Urinary bladder (tissue), 4 donors: ENCODE data around the gene GEMIN2. TPM values are rescaled to one million over a fixed set of nuclear protein-coding genes. Genes with fewer than 3 reads are reported as not detected.
"Not testable (repeated sequence)": the region's sequence is repeated elsewhere in the genome, so short reads cannot be mapped to it uniquely, and the experiment has no call there.

Experiments used
- DNase-seq: peaks from one replicate; pipeline ENCODE4 v3.0.0-alpha.2; 2015; ENCODE audit errors: extremely low spot score
- H3K27ac ChIP-seq: one replicate; pipeline ENCODE4 v1.5.1; 2013; ENCODE audit warnings: low read depth, mild to moderate bottlenecking, moderate library complexity
- H3K36me3 ChIP-seq: one replicate; pipeline ENCODE4 v1.6.1; 2013; ENCODE audit warnings: mild to moderate bottlenecking, moderate library complexity; ENCODE audit not compliant: insufficient read depth
- H3K4me1 ChIP-seq: one replicate; pipeline ENCODE4 v1.6.1; 2013; ENCODE audit warnings: mild to moderate bottlenecking, moderate library complexity; ENCODE audit not compliant: insufficient read depth
- H3K4me3 ChIP-seq: one replicate; pipeline ENCODE4 v1.5.1; 2013; ENCODE audit warnings: low read depth, low read length
- WGBS: extraction: QIAGEN DNeasy Blood & Tissue Kit; methylation state at CpG from one replicate; pipeline ENCODE4 v1.1.7; 2013; 5-methylcytosine and 5-hydroxymethylcytosine counted together
- polyA plus RNA-seq: library from polyadenylated mRNA; stranded (reverse); fragments of 200-250 nt; gene quantifications from one replicate; pipeline ENCODE4 v1.2.3, GENCODE V29; 2013
- total RNA-seq: library from RNA; depleted of rRNA; stranded (reverse); fragments of >200 nt; gene quantifications from one replicate; pipeline ENCODE4 v1.2.3, GENCODE V29; 2014
- donor health status: healthy with polysubstance abuse.
- donor health status: healthy.

The GEMIN2 gene
- 33.5 TPM for total RNA-seq
- polyA plus RNA-seq: 8.6 TPM

- DNase-seq: peak; percentile 87
- H3K4me3 ChIP-seq: peak within 1 kb of the TSS; percentile 61
- H3K27ac ChIP-seq: no peak within 1 kb of the TSS
- under 1% methylated on average over 40 of the region's 40 CpGs for WGBS
- H3K4me1 ChIP-seq: no peaks in the 10 kb centered on the region
- H3K36me3 ChIP-seq: peaks cover 2% of the 10 kb centered on the region
Measured at GRCh38 chr14:39114073-39114838, at the start of gene GEMIN2. Gene GEMIN2, plus strand, starts transcription at chr14:39114323. Its CDS starts 16 bp downstream, at chr14:39114339.

- WGBS: 97% methylated on average over 7 of the region's 7 CpGs
- DNase-seq, H3K27ac ChIP-seq, H3K4me1 ChIP-seq, H3K4me3 ChIP-seq, H3K36me3 ChIP-seq: not testable (repeated sequence)
Measured at GRCh38 chr14:39069169-39069805, 44.8 kb upstream of the GEMIN2 start.

- H3K27ac ChIP-seq: no peak overlapping the region
- peaks cover 5% of the 10 kb centered on the region for H3K36me3 ChIP-seq
- WGBS: 98% methylated on average over 5 of the region's 5 CpGs
- no peaks in the 10 kb centered on the region for H3K4me1 ChIP-seq
- H3K4me3 ChIP-seq: no peak overlapping the region
- no peak for DNase-seq
Measured at GRCh38 chr14:39069923-39070322, 44.2 kb upstream of the GEMIN2 start.

- no peak for DNase-seq
- H3K27ac ChIP-seq: no peak overlapping the region
- no peaks in the 10 kb centered on the region for H3K4me1 ChIP-seq
- WGBS: 93% methylated on average over 2 of the region's 2 CpGs
- no peak overlapping the region for H3K4me3 ChIP-seq
- peaks cover 2% of the 10 kb centered on the region for H3K36me3 ChIP-seq
Measured at GRCh38 chr14:39071096-39071495, 43.0 kb upstream of the GEMIN2 start.

- Histone ChIP-seq H3K36me3 (peaks cover 12% of the 10 kb centered on the region), H3K27ac (no peak overlapping the region), H3K4me1 (no peaks in the 10 kb centered on the region), H3K4me3 (no peak overlapping the region)
- no peak for DNase-seq
- WGBS: 95% methylated on average over 1 of the region's 1 CpG
Measured at GRCh38 chr14:39080886-39081285, 33.2 kb upstream of the GEMIN2 start.

- peaks cover 9% of the 10 kb centered on the region for H3K36me3 ChIP-seq
- DNase-seq: no peak
- no peak overlapping the region for H3K4me3 ChIP-seq
- 67% methylated on average over 5 of the region's 5 CpGs for WGBS
- H3K27ac ChIP-seq: no peak overlapping the region
- no peaks in the 10 kb centered on the region for H3K4me1 ChIP-seq
Measured at GRCh38 chr14:39083127-39083526, 31.0 kb upstream of the GEMIN2 start.

- 84% methylated on average over 7 of the region's 7 CpGs for WGBS
- DNase-seq: no peak
- Histone ChIP-seq H3K27ac (no peak overlapping the region), H3K4me1 (no peaks in the 10 kb centered on the region), H3K36me3 (peaks cover 8% of the 10 kb centered on the region), H3K4me3 (no peak overlapping the region)
Measured at GRCh38 chr14:39085933-39086332, 28.2 kb upstream of the GEMIN2 start.

- 97% methylated on average over 2 of the region's 2 CpGs for WGBS
- Histone ChIP-seq H3K36me3 (peaks cover 7% of the 10 kb centered on the region), H3K4me3 (no peak overlapping the region), H3K4me1 (no peaks in the 10 kb centered on the region), H3K27ac (no peak overlapping the region)
- DNase-seq: no peak
Measured at GRCh38 chr14:39087493-39087892, 26.6 kb upstream of the GEMIN2 start.

GRCh38 chr14:39090548-39091111 is 23.5 kb upstream of the GEMIN2 start:
- Histone ChIP-seq H3K27ac (no peak overlapping the region), H3K4me3 (no peak overlapping the region), H3K4me1 (no peaks in the 10 kb centered on the region), H3K36me3 (peaks cover under 1% of the 10 kb centered on the region)
- no peak for DNase-seq
- WGBS: 94% methylated on average over 4 of the region's 4 CpGs

GRCh38 chr14:39091716-39092115 is 22.4 kb upstream of the GEMIN2 start:
- H3K4me3 ChIP-seq: no peak overlapping the region
- no peak overlapping the region for H3K27ac ChIP-seq
- no peak for DNase-seq
- WGBS: 91% methylated on average over 1 of the region's 1 CpG
- H3K4me1 ChIP-seq: no peaks in the 10 kb centered on the region
- H3K36me3 ChIP-seq: no peaks in the 10 kb centered on the region

GRCh38 chr14:39094515-39094914 is 19.6 kb upstream of the GEMIN2 start:
- Histone ChIP-seq H3K4me3 (no peak overlapping the region), H3K36me3 (no peaks in the 10 kb centered on the region), H3K27ac (no peak overlapping the region), H3K4me1 (no peaks in the 10 kb centered on the region)
- WGBS: 88% methylated on average over 3 of the region's 3 CpGs
- DNase-seq: no peak

GRCh38 chr14:39097159-39097558 is 17.0 kb upstream of the GEMIN2 start:
- Histone ChIP-seq H3K27ac (no peak overlapping the region), H3K4me3 (no peak overlapping the region), H3K36me3 (peaks cover 3% of the 10 kb centered on the region), H3K4me1 (no peaks in the 10 kb centered on the region)
- no peak for DNase-seq
- WGBS: 44% methylated on average over 3 of the region's 3 CpGs

GRCh38 chr14:39099215-39099614 is 14.9 kb upstream of the GEMIN2 start:
- H3K36me3 ChIP-seq, DNase-seq, H3K4me1 ChIP-seq, H3K27ac ChIP-seq, H3K4me3 ChIP-seq: not testable (repeated sequence)
- 91% methylated on average over 10 of the region's 10 CpGs for WGBS

- peak overlapping the region; percentile 10 for H3K27ac ChIP-seq
- H3K4me3 ChIP-seq: no peak overlapping the region
- H3K36me3 ChIP-seq: peaks cover 3% of the 10 kb centered on the region
- no peaks in the 10 kb centered on the region for H3K4me1 ChIP-seq
- no peak for DNase-seq
Measured at GRCh38 chr14:39099748-39100147, 14.4 kb upstream of the GEMIN2 start.
